ENCODE data around the gene RAB28. TPM values are rescaled to one million over a fixed set of nuclear protein-coding genes. Genes with fewer than 3 reads are reported as not detected.
A peak's percentile ranks its signal among the peaks of the same experiment; 100 is the strongest.

RAB28 gene
- polyA plus RNA-seq, 1 donor (not counting 4 experiments of a cell fraction or from before 2014, with no cell fraction given), result 19.7 TPM

DNA sequence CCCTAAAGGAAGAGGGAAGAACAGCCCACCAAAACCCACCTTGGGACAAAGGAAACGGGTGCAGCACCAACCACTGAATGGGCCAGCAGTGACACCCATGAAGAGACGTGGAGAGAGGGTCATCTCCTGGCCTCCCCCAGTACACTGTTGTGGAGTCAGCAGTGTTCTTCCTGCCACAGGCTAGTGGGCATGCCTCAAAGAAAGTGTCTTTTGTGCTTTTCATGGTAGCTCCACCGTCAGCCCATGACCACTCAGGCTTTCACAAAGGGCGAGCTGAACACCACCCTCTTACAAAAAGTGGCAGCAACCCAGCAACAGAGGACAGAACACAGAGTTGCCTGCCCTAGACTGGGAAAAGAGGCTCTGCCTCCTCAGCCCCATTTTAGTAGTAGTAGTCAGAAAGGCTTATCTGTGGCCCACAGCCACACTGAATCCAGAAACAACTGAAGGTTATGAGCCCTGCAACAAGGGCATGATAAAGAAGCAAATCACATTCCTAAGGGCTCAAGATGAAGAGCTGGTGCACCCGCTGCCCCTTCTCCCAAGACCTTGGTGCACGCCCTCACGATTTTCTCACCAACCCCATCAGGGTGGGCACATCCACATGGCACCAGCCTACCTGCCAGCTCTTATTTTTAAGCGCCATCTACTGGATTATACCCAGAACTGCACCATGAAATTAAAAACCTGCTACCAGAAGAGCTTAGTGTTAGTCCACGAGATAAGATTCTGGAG is 53.1 kb downstream of the RAB28 start:
- dilution Hi-C loops (cut with MboI; ENCODE audit: extremely low pct_ligation_motif_present, low sequenced_read_pairs), result no loop called here
- Histone ChIP-seq H3K4me3 (ENCODE audit: control insufficient read depth in 2 of 3, extremely low read depth in 1 of 3, insufficient read depth in 2 of 3, low read depth in 1 of 3, low read length in 3 of 3) (no peak overlapping the region), H3K79me2 (ENCODE audit: control insufficient read depth, insufficient read depth, low read length) (peaks cover 23% of the 10 kb centered on the region), H3K9me1 (ENCODE audit: control insufficient read depth, extremely low read depth, insufficient read depth, low read length) (no peaks in the 10 kb centered on the region), H4K20me1 (ENCODE audit: control insufficient read depth, extremely low read depth, insufficient read depth, low read length) (no peaks in the 10 kb centered on the region), H3K9me3 (ENCODE audit: control insufficient read depth, low read depth, low read length) (no peaks in the 10 kb centered on the region), H3K9ac (ENCODE audit: control insufficient read depth, extremely low read depth, insufficient read depth, low read length) (no peak overlapping the region), H3K27ac (ENCODE audit: control insufficient read depth, insufficient read depth, low read length) (no peak overlapping the region), H3K4me1 (ENCODE audit: control insufficient read depth, extremely low read depth, insufficient read depth, low read length) (peaks cover 4% of the 10 kb centered on the region), H3K36me3 (ENCODE audit: control insufficient read depth in 2 of 2, extremely low read depth in 1 of 2, insufficient read depth in 2 of 2, low read length in 2 of 2) (no peaks in the 10 kb centered on the region), H2AFZ (ENCODE audit: control insufficient read depth, low read length) (no peak overlapping the region), H3K27me3 (ENCODE audit: control insufficient read depth, extremely low read depth, insufficient read depth, low read length) (no peaks in the 10 kb centered on the region), H3K4me2 (ENCODE audit: control insufficient read depth, extremely low read depth, insufficient read depth, low read depth, low read length) (no peak overlapping the region)
- TF ChIP-seq EZH2 (IDR thresholded peaks at IDR 0.05; ENCODE audit: low read length), result no peak
- TF ChIP-seq, protein P1, sequence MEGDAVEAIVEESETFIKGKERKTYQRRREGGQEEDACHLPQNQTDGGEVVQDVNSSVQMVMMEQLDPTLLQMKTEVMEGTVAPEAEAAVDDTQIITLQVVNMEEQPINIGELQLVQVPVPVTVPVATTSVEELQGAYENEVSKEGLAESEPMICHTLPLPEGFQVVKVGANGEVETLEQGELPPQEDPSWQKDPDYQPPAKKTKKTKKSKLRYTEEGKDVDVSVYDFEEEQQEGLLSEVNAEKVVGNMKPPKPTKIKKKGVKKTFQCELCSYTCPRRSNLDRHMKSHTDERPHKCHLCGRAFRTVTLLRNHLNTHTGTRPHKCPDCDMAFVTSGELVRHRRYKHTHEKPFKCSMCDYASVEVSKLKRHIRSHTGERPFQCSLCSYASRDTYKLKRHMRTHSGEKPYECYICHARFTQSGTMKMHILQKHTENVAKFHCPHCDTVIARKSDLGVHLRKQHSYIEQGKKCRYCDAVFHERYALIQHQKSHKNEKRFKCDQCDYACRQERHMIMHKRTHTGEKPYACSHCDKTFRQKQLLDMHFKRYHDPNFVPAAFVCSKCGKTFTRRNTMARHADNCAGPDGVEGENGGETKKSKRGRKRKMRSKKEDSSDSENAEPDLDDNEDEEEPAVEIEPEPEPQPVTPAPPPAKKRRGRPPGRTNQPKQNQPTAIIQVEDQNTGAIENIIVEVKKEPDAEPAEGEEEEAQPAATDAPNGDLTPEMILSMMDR (optimal IDR thresholded peaks at IDR 0.05 in 1 of 3, IDR thresholded peaks at IDR 0.05 in 1 of 3, conservative IDR thresholded peaks at IDR 0.05 in 1 of 3; ENCODE audit: extremely low read depth in 1 of 3, insufficient read depth in 2 of 3, low read length in 3 of 3), result peak; percentile 38 to 51 (median 48)
- FAIRE-seq (no peak), DNase-seq (ENCODE audit: low read depth, low spot score) (no peak)

DNA sequence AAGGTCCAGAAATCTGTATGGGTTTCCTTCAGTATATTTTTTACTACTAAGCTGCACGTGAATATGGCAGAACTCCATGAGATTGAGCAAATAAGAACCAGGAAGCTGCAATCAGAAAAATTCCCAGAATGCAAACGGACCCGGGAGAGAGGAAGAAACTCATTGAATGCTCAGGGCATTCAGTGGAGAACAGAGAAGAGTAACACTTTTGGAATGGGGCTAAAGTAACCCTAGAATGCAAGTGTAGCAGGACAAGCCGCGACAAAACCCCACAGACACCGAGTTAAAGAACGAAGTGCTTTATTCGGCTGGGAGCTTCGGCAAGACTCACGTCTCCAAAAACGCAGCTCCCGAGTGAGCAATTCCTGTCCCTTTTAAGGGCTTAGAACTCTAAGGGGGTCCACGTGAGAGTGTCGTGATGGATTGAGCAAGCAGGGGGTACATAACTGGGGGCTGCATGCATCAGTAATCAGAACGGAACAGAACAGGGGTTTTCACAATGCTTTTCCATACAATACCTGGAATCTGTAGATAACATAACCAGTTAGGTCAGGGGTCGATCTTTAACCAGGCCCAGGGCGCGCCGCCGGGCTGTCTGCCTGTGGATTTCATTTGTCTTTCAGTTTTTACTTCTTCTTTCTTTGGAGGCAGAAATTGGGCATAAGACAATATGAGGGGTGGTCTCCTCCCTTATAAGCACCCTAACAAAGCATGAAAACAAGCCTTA is 56.4 kb downstream of the RAB28 start:
- dilution Hi-C loops (cut with MboI; ENCODE audit: extremely low pct_ligation_motif_present, low sequenced_read_pairs), result no loop called here
- no peak for FAIRE-seq
- no peak for DNase-seq (ENCODE audit: low read depth, low spot score)
- Histone ChIP-seq H3K9ac (ENCODE audit: control insufficient read depth, extremely low read depth, insufficient read depth, low read length) (no peak overlapping the region), H2AFZ (ENCODE audit: control insufficient read depth, low read length) (peak overlapping the region; percentile 43), H3K27me3 (ENCODE audit: control insufficient read depth, extremely low read depth, insufficient read depth, low read length) (no peaks in the 10 kb centered on the region), H3K9me3 (ENCODE audit: control insufficient read depth, low read depth, low read length) (no peaks in the 10 kb centered on the region), H3K4me3 (ENCODE audit: control insufficient read depth in 2 of 3, extremely low read depth in 1 of 3, insufficient read depth in 2 of 3, low read depth in 1 of 3, low read length in 3 of 3) (no peak overlapping the region), H3K4me2 (ENCODE audit: control insufficient read depth, extremely low read depth, insufficient read depth, low read depth, low read length) (peak overlapping the region; percentile 41), H3K36me3 (ENCODE audit: control insufficient read depth in 2 of 2, extremely low read depth in 1 of 2, insufficient read depth in 2 of 2, low read length in 2 of 2) (peaks cover 0 to 3% of the 10 kb centered on the region in 2 experiments), H3K9me1 (ENCODE audit: control insufficient read depth, extremely low read depth, insufficient read depth, low read length) (no peaks in the 10 kb centered on the region), H3K4me1 (ENCODE audit: control insufficient read depth, extremely low read depth, insufficient read depth, low read length) (peaks cover 4% of the 10 kb centered on the region), H3K79me2 (ENCODE audit: control insufficient read depth, insufficient read depth, low read length) (peaks cover 17% of the 10 kb centered on the region), H3K27ac (ENCODE audit: control insufficient read depth, insufficient read depth, low read length) (peak overlapping the region; percentile 40), H4K20me1 (ENCODE audit: control insufficient read depth, extremely low read depth, insufficient read depth, low read length) (no peaks in the 10 kb centered on the region)
- TF ChIP-seq, protein P1 (optimal IDR thresholded peaks at IDR 0.05 in 1 of 3, IDR thresholded peaks at IDR 0.05 in 1 of 3, conservative IDR thresholded peaks at IDR 0.05 in 1 of 3; ENCODE audit: extremely low read depth in 1 of 3, insufficient read depth in 2 of 3, low read length in 3 of 3), result no peak
- TF ChIP-seq EZH2 (IDR thresholded peaks at IDR 0.05; ENCODE audit: low read length), result no peak
